SK-N-SH treated with all-trans-retinoic acid at 6 μM for 48 hours (cell line): ENCODE data around the gene AGAP3.

Experiments used
- BACH2 ChIP-seq: fragments of 250-450 bp; sonication (Bioruptor Pico); IDR thresholded peaks from 2 replicates; pipeline ENCODE4 v1.9.0; 2021; ENCODE audit warnings: mild to moderate bottlenecking, borderline replicate concordance
- ESRRG ChIP-seq: fragments of 250-450 bp; sonication (Bioruptor Pico); IDR thresholded peaks from 2 replicates; pipeline ENCODE4 v1.6.1; 2021; ENCODE audit warnings: mild to moderate bottlenecking
- ISL1 ChIP-seq: fragments of 250-450 bp; sonication (Bioruptor Pico); IDR thresholded peaks from 2 replicates; pipeline ENCODE4 v2.1.2; 2022; ENCODE audit warnings: mild to moderate bottlenecking, moderate library complexity
- PPARA ChIP-seq: fragments of 250-450 bp; sonication (Bioruptor Pico); IDR thresholded peaks from 2 replicates; pipeline ENCODE4 v1.5.0; 2020; ENCODE audit warnings: mild to moderate bottlenecking, borderline replicate concordance
- SNAI2 ChIP-seq: fragments of 250-450 bp; sonication (Bioruptor Pico); IDR thresholded peaks from 2 replicates; pipeline ENCODE4 v1.5.0; 2020; ENCODE audit warnings: mild to moderate bottlenecking, moderate library complexity
- ZNF8 ChIP-seq: fragments of 450-650 bp; formaldehyde crosslinking; IDR thresholded peaks from 2 replicates; pipeline ENCODE4 v1.5.0; 2020; ENCODE audit warnings: mild to moderate bottlenecking, moderate library complexity
- TF ChIP-seq, protein P1 (sequence below): fragments of 250-450 bp; sonication (Bioruptor Pico); IDR thresholded peaks from 2 replicates; pipeline ENCODE4 v1.5.1; 2020; ENCODE audit warnings: low read depth, mild to moderate bottlenecking, moderate library complexity
- TF ChIP-seq, protein P2 (sequence below): fragments of 250-450 bp; sonication (Bioruptor Pico); IDR thresholded peaks from 2 replicates; pipeline ENCODE4 v1.5.0; 2020; ENCODE audit warnings: mild to moderate bottlenecking, moderate library complexity
- TF ChIP-seq, protein P3 (sequence below): fragments of 250-450 bp; sonication (Bioruptor Pico); IDR thresholded peaks from 2 replicates; pipeline ENCODE4 v1.8.0; 2021; ENCODE audit warnings: low read depth, mild to moderate bottlenecking, moderate library complexity, borderline replicate concordance

DNA sequence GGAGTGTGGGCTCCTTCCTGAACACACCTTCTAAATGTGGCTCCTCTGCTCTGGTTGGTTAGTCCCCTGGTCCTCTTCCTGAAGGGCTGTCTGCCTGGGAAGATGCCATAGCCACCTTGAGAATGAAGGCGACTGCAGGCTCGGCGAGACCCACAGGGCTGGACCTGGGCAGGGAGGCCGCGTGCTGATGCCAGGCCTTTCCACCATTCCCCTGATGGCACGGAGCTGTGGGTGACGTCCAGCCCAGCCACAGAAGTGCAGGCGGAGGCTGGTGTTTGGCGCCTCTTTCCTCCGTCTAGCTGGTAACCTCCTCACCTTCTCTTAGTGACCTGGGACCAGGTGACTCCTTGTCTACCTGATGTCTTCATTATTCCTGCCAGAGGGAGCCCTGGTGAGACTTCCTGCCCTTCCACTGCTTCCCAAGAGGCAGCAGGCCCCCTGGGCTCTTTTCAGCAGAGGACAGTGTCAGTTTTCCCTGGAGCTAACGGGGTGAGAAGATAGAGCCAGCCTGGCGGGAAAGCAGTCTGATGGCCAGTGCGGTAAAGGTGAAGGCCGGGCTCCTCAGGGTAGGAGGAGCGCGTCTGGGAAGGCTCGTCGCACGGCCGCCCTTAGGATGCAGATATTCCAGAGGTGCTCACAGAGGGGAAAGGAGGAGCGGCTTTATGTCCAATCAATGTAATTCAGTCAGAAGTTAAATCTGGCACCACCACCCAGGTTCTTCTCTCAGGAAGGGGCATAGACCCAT is 46.4 kb downstream of the AGAP3 start:
- TF ChIP-seq ZNF8 (CRISPR knock-in tag) = no peak
- TF ChIP-seq ESRRG (CRISPR knock-in tag) = no peak
- no peak for TF ChIP-seq SNAI2
- TF ChIP-seq BACH2 (CRISPR knock-in tag) = no peak
- no peak for TF ChIP-seq ISL1 (CRISPR knock-in tag)
- TF ChIP-seq, protein P1, sequence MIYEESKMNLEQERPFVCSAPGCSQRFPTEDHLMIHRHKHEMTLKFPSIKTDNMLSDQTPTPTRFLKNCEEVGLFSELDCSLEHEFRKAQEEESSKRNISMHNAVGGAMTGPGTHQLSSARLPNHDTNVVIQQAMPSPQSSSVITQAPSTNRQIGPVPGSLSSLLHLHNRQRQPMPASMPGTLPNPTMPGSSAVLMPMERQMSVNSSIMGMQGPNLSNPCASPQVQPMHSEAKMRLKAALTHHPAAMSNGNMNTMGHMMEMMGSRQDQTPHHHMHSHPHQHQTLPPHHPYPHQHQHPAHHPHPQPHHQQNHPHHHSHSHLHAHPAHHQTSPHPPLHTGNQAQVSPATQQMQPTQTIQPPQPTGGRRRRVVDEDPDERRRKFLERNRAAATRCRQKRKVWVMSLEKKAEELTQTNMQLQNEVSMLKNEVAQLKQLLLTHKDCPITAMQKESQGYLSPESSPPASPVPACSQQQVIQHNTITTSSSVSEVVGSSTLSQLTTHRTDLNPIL (CRISPR knock-in tag) = no peak
- TF ChIP-seq PPARA (CRISPR knock-in tag) = no peak
- TF ChIP-seq, protein P2, sequence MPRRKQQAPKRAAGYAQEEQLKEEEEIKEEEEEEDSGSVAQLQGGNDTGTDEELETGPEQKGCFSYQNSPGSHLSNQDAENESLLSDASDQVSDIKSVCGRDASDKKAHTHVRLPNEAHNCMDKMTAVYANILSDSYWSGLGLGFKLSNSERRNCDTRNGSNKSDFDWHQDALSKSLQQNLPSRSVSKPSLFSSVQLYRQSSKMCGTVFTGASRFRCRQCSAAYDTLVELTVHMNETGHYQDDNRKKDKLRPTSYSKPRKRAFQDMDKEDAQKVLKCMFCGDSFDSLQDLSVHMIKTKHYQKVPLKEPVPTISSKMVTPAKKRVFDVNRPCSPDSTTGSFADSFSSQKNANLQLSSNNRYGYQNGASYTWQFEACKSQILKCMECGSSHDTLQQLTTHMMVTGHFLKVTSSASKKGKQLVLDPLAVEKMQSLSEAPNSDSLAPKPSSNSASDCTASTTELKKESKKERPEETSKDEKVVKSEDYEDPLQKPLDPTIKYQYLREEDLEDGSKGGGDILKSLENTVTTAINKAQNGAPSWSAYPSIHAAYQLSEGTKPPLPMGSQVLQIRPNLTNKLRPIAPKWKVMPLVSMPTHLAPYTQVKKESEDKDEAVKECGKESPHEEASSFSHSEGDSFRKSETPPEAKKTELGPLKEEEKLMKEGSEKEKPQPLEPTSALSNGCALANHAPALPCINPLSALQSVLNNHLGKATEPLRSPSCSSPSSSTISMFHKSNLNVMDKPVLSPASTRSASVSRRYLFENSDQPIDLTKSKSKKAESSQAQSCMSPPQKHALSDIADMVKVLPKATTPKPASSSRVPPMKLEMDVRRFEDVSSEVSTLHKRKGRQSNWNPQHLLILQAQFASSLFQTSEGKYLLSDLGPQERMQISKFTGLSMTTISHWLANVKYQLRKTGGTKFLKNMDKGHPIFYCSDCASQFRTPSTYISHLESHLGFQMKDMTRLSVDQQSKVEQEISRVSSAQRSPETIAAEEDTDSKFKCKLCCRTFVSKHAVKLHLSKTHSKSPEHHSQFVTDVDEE (CRISPR knock-in tag) = no peak
- TF ChIP-seq, protein P3, sequence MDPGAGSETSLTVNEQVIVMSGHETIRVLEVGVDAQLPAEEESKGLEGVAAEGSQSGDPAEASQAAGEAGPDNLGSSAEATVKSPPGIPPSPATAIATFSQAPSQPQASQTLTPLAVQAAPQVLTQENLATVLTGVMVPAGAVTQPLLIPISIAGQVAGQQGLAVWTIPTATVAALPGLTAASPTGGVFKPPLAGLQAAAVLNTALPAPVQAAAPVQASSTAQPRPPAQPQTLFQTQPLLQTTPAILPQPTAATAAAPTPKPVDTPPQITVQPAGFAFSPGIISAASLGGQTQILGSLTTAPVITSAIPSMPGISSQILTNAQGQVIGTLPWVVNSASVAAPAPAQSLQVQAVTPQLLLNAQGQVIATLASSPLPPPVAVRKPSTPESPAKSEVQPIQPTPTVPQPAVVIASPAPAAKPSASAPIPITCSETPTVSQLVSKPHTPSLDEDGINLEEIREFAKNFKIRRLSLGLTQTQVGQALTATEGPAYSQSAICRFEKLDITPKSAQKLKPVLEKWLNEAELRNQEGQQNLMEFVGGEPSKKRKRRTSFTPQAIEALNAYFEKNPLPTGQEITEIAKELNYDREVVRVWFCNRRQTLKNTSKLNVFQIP (CRISPR knock-in tag) = no peak
